ENCODE results near the gene ZNF724.

The ZNF724 gene

DNA sequence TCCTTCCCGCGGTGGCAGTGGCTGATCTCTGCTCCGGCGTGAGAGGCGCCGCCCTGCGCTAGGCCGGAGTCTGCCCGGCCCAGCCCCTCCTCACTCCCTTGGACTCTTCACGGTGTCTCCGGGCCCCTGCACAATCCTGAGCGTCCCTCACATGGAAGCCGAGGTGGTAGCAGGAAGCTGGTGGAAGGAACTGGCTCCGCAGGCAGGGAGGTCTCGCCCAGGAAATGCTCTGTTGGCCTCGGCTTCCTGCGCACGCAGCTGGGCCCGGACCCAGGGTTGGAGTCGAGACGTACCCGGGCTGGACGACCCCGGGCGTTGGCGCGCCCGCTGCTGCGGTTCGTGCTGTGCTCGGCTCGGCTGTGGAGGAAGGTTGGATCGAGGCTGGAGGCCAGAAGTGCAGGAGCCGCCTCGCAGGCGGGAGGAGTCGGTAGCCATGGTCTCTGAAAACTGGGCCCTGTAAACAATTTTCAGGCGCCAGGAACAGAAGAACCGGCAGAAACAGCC, 46.3 kb downstream of the ZNF724 start:
- no peaks in the 10 kb centered on the region for H3K36me3 ChIP-seq (ENCODE audit: insufficient read depth)
- H4K20me1 ChIP-seq (ENCODE audit: insufficient read depth) = no peaks in the 10 kb centered on the region
- H3K4me2 ChIP-seq = no peak overlapping the region
- no peaks in the 10 kb centered on the region for H3K79me2 ChIP-seq (ENCODE audit: insufficient read depth, low read depth)
- H3K4me1 ChIP-seq (ENCODE audit: low read depth, poor library complexity, severe bottlenecking) = no peaks in the 10 kb centered on the region
- no peak overlapping the region for H3K27ac ChIP-seq
- H3K4me3 ChIP-seq (IDR thresholded peaks at IDR 0.05; ENCODE audit: insufficient read depth, low read depth, low read length) = no peak overlapping the region
- TF ChIP-seq, protein P1, sequence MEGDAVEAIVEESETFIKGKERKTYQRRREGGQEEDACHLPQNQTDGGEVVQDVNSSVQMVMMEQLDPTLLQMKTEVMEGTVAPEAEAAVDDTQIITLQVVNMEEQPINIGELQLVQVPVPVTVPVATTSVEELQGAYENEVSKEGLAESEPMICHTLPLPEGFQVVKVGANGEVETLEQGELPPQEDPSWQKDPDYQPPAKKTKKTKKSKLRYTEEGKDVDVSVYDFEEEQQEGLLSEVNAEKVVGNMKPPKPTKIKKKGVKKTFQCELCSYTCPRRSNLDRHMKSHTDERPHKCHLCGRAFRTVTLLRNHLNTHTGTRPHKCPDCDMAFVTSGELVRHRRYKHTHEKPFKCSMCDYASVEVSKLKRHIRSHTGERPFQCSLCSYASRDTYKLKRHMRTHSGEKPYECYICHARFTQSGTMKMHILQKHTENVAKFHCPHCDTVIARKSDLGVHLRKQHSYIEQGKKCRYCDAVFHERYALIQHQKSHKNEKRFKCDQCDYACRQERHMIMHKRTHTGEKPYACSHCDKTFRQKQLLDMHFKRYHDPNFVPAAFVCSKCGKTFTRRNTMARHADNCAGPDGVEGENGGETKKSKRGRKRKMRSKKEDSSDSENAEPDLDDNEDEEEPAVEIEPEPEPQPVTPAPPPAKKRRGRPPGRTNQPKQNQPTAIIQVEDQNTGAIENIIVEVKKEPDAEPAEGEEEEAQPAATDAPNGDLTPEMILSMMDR (conservative IDR thresholded peaks at IDR 0.05; ENCODE audit: low read depth, low read length) = no peak
- H3K9ac ChIP-seq = no peak overlapping the region
- no peak overlapping the region for H2AFZ ChIP-seq (ENCODE audit: low read depth)
- no peaks in the 10 kb centered on the region for H3K27me3 ChIP-seq (ENCODE audit: insufficient read depth, low read depth)

DNA sequence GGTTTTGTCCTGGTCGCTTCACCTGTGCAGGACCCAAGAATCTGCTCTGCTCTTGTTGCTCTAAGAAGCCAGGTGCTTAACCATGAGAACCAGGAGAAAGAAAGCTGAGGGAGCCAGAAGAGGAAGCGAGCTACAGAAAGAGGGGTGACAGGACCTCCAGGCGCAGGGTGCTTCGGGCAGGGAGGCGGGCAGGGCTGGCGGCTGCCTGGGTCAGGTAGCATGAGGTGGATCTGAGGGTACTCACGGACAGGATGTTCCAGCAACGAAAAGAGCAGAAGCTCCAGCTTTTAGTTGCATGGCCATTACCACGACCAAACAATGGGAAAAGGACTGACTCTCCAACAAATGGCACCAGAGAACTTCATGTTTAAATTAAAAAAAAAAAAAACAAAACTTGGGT, 59.9 kb downstream of the ZNF724 start:
- Histone ChIP-seq H3K4me2 (no peak overlapping the region), H3K4me3 (IDR thresholded peaks at IDR 0.05; ENCODE audit: insufficient read depth, low read depth, low read length) (no peak overlapping the region), H2AFZ (ENCODE audit: low read depth) (no peak overlapping the region), H4K20me1 (ENCODE audit: insufficient read depth) (no peaks in the 10 kb centered on the region), H3K27ac (no peak overlapping the region), H3K79me2 (ENCODE audit: insufficient read depth, low read depth) (no peaks in the 10 kb centered on the region), H3K27me3 (ENCODE audit: insufficient read depth, low read depth) (no peaks in the 10 kb centered on the region), H3K4me1 (ENCODE audit: low read depth, poor library complexity, severe bottlenecking) (no peaks in the 10 kb centered on the region), H3K36me3 (ENCODE audit: insufficient read depth) (no peaks in the 10 kb centered on the region), H3K9ac (no peak overlapping the region)
- TF ChIP-seq, protein P1 (conservative IDR thresholded peaks at IDR 0.05; ENCODE audit: low read depth, low read length) = no peak

DNA sequence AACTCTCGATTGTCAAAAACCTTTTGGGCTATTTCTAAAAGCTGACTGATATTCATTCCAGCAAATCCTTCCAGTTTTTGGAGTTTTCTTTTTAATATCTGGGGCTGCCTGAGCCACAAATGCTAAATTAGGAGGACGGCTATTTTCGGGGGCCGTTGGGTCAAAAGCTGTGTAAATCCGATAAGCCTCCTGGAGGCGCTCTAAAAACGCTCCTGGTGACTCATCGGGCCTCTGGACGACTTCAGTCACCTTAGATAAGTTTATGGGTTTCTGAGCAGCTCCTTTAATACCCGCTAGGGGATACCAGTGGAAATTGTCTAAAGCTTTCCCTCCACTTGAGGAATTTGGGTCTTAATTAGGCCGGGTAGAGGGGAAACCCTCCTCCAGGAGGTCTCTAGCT, 66.9 kb downstream of the ZNF724 start:
- TF ChIP-seq, protein P1 (conservative IDR thresholded peaks at IDR 0.05; ENCODE audit: low read depth, low read length) = no peak
- H3K27me3 ChIP-seq (ENCODE audit: insufficient read depth, low read depth) = no peaks in the 10 kb centered on the region

More for the DNA sequence above, 66.9 kb downstream of the ZNF724 start:
- H3K4me3 ChIP-seq (IDR thresholded peaks at IDR 0.05; ENCODE audit: insufficient read depth, low read depth, low read length) = no peak overlapping the region
- H3K27ac ChIP-seq = no peak overlapping the region
- no peak overlapping the region for H2AFZ ChIP-seq (ENCODE audit: low read depth)
- H3K4me1 ChIP-seq (ENCODE audit: low read depth, poor library complexity, severe bottlenecking) = no peaks in the 10 kb centered on the region
- H3K4me2 ChIP-seq = no peak overlapping the region
- no peaks in the 10 kb centered on the region for H3K36me3 ChIP-seq (ENCODE audit: insufficient read depth)
- no peaks in the 10 kb centered on the region for H3K79me2 ChIP-seq (ENCODE audit: insufficient read depth, low read depth)
- H4K20me1 ChIP-seq (ENCODE audit: insufficient read depth) = no peaks in the 10 kb centered on the region
- H3K9ac ChIP-seq = no peak overlapping the region
